PC-3 (cell line): ENCODE results near the gene SMAD3. TPM values are rescaled to one million over a fixed set of nuclear protein-coding genes. Genes with fewer than 3 reads are reported as not detected.

Source experiments
- ATAC-seq: fragments of 200-7000 bp; cut with Tn5 transposase; 2 replicates; pipeline ENCODE4 v1.9.1; 2020; ENCODE audit warnings: mild to moderate bottlenecking, moderate library complexity
- BruUV-seq: library from RNA; stranded (reverse); fragments of 400-500 nt; replicated peaks from 2 replicates; lab custom pipeline; 2021; lab: Mats Ljungman, UMichigan
- CTCF ChIA-PET: fragments of 300-600 bp; sonication (Branson Sonifier 250); formaldehyde crosslinking; loops from one replicate; lab custom pipeline; 2022; ENCODE audit warnings: antibody characterized with exemption; lab: Charles Lee
- POLR2A ChIA-PET: fragments of 300-600 bp; sonication (Branson Sonifier 250); formaldehyde crosslinking; loops from one replicate; lab custom pipeline; 2022; ENCODE audit warnings: antibody characterized with exemption; ENCODE audit not compliant: unreplicated experiment; lab: Charles Lee
- DNase-seq: peaks from one replicate; pipeline ENCODE4 v3.0.0-alpha.2; 2015
- H2AFZ ChIP-seq: fragments of 300-600 bp; sonication (generic); 2 replicates; pipeline ENCODE4 v1.6.0; 2016; ENCODE audit warnings: antibody characterized with exemption, low read length
- H3F3A ChIP-seq: fragments of 300-600 bp; sonication (generic); one replicate; pipeline ENCODE4 v1.6.0; 2017; ENCODE audit warnings: antibody characterized with exemption, low read length, control low read depth, mild to moderate bottlenecking; ENCODE audit not compliant: unreplicated experiment
- H3K27ac ChIP-seq: fragments of 300-600 bp; sonication (generic); 2 replicates; pipeline ENCODE4 v1.5.1; 2016; ENCODE audit warnings: mild to moderate bottlenecking, low read length
- H3K27me3 ChIP-seq: fragments of 300-600 bp; sonication (generic); 2 replicates; pipeline ENCODE4 v1.6.1; 2016; ENCODE audit warnings: low read length, mixed read lengths
- H3K36me3 ChIP-seq: fragments of 300-600 bp; sonication (generic); 2 replicates; pipeline ENCODE4 v1.6.1; 2016; ENCODE audit warnings: low read depth, mixed run types, low read length, mixed read lengths
- H3K4me1 ChIP-seq: fragments of 300-600 bp; sonication (generic); 2 replicates; pipeline ENCODE4 v1.5.1; 2016; ENCODE audit warnings: low read length; ENCODE audit not compliant: insufficient read depth
- H3K4me2 ChIP-seq: fragments of 300-600 bp; sonication (generic); 2 replicates; pipeline ENCODE4 v1.6.0; 2016; ENCODE audit warnings: low read length
- H3K4me3 ChIP-seq: fragments of 300-600 bp; sonication (generic); 2 replicates; pipeline ENCODE4 v1.5.1; 2016; ENCODE audit warnings: mild to moderate bottlenecking, low read length, mixed read lengths
- H3K79me2 ChIP-seq: fragments of 300-600 bp; sonication (generic); 2 replicates; pipeline ENCODE4 v1.6.1; 2017; ENCODE audit warnings: low read length, mixed read lengths
- H3K9ac ChIP-seq: fragments of 300-600 bp; sonication (generic); 2 replicates; pipeline ENCODE4 v1.6.0; 2016; ENCODE audit warnings: mild to moderate bottlenecking, low read length
- H3K9me2 ChIP-seq: fragments of 300-600 bp; sonication (generic); replicated peaks from 2 replicates; pipeline ENCODE4 v1.6.1; 2016; ENCODE audit warnings: mixed run types, low read length, mixed read lengths
- H3K9me3 ChIP-seq: fragments of 300-600 bp; sonication (generic); 2 replicates; pipeline ENCODE4 v1.6.1; 2016; ENCODE audit warnings: low read length, mixed read lengths
- H4K20me1 ChIP-seq: fragments of 300-600 bp; sonication (generic); 2 replicates; pipeline ENCODE4 v1.6.1; 2016; ENCODE audit warnings: low read length, mixed read lengths
- EZH2 ChIP-seq: fragments of 300-600 bp; sonication (generic); IDR thresholded peaks from one replicate; pipeline ENCODE4 v1.6.1; 2017; ENCODE audit warnings: antibody characterized with exemption, mild to moderate bottlenecking, low read length; ENCODE audit not compliant: unreplicated experiment
- EZH2phosphoT487 ChIP-seq: fragments of 300-600 bp; sonication (generic); IDR thresholded peaks from 2 replicates; pipeline ENCODE4 v1.6.1; 2018; ENCODE audit warnings: mild to moderate bottlenecking, antibody characterized with exemption, low read length, borderline replicate concordance
- intact Hi-C: fragments of 100-400 bp; cut with micrococcal nuclease; formaldehyde crosslinking; loops from 2 replicates; pipeline ENCODE4 v1.9.0; 2023
- total RNA-seq: library from RNA; depleted of rRNA; stranded (reverse); fragments of >200 nt; gene quantifications from 2 replicates; pipeline ENCODE4 v1.2.3, GENCODE V29; 2014
- TF ChIP-seq, protein P1 (sequence below): fragments of 300-600 bp; sonication (generic); conservative IDR thresholded peaks from 2 replicates; pipeline ENCODE4 v1.5.1; 2017; ENCODE audit warnings: antibody characterized with exemption, low read depth, mild to moderate bottlenecking, low read length

The SMAD3 gene
- total RNA-seq, 1 experiment from 2014 or later: 75.6 TPM

DNA sequence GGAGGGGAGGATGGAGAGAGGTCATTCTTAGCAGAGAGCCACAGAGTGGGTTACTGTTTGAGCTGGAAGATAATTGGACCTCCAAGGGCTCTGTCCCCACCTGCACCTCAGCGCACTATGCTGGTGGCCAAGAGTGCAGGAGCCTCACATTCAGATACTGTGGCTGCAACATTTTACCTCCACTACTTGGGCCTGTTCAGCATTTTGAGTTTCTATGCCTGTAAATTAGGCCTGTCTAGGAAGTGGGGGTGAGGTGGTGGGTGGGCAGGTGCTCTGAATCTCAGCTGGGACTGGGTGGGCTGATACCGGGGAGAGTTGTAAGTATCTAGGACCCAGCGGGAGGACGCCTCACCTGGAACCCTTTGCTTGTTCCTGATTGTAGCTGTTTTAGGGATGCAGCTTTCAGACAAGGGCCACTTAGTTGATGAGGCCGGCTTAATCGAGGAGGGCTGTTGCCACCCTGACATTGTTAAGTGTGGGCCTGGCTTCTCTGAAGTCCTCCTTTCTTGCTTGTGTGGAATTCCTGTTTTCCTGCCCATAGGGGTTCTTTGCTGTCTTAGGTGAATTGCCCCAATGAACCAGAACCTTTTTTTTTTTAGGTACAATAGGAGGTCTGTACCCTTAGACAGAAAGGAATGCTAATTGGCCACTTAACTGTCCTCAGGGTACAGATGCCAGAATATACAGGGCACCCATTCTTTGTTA lies 83.8 kb downstream of the SMAD3 start:
- peak overlapping the region; percentile 76 for H3K4me2 ChIP-seq
- no peak for ATAC-seq
- POLR2A ChIA-PET: interaction anchor here (0.5 kb wide), 1 partner anchor 25 kb away, joined by 3 read pairs; no protein-coding TSS in a partner anchor
- peaks cover 5% of the 10 kb centered on the region for H3F3A ChIP-seq
- H3K36me3 ChIP-seq: peaks cover 23% of the 10 kb centered on the region
- no peak overlapping the region for H2AFZ ChIP-seq
- peak overlapping the region; percentile 81 for H3K9ac ChIP-seq
- no peaks in the 10 kb centered on the region for H4K20me1 ChIP-seq
- peaks cover 85% of the 10 kb centered on the region for H3K79me2 ChIP-seq
- no TSS peak for BruUV-seq
- no peaks in the 10 kb centered on the region for H3K9me2 ChIP-seq
- CTCF ChIA-PET: interaction anchor here (0.6 kb wide), 1 partner anchor 22 kb away, joined by 3 read pairs; no protein-coding TSS in a partner anchor
- TF ChIP-seq, protein P1, sequence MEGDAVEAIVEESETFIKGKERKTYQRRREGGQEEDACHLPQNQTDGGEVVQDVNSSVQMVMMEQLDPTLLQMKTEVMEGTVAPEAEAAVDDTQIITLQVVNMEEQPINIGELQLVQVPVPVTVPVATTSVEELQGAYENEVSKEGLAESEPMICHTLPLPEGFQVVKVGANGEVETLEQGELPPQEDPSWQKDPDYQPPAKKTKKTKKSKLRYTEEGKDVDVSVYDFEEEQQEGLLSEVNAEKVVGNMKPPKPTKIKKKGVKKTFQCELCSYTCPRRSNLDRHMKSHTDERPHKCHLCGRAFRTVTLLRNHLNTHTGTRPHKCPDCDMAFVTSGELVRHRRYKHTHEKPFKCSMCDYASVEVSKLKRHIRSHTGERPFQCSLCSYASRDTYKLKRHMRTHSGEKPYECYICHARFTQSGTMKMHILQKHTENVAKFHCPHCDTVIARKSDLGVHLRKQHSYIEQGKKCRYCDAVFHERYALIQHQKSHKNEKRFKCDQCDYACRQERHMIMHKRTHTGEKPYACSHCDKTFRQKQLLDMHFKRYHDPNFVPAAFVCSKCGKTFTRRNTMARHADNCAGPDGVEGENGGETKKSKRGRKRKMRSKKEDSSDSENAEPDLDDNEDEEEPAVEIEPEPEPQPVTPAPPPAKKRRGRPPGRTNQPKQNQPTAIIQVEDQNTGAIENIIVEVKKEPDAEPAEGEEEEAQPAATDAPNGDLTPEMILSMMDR: no peak
- no peak for TF ChIP-seq EZH2phosphoT487
- TF ChIP-seq EZH2: no peak
- intact Hi-C loops: no loop called here
- H3K27me3 ChIP-seq: no peaks in the 10 kb centered on the region
- peaks cover 72% of the 10 kb centered on the region for H3K4me1 ChIP-seq
- peak overlapping the region; percentile 100 for H3K27ac ChIP-seq
- no peaks in the 10 kb centered on the region for H3K9me3 ChIP-seq
- DNase-seq: peak; percentile 23
- peak overlapping the region; percentile 41 for H3K4me3 ChIP-seq

DNA sequence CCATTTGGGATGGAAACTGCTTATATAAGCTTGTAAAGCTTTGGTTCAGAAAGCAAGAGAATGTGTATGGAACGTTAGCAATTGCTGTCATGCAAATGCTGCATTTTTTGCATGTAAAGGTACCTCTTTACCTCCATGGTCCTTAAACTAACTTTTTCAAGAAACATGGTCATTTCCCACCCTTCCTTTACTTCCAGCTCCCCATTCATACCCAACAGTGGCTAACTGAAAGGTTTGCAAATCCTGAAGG lies 84.3 kb downstream of the SMAD3 start:
- no peaks in the 10 kb centered on the region for H3K9me2 ChIP-seq
- H3K4me1 ChIP-seq: peaks cover 67% of the 10 kb centered on the region
- H3K27ac ChIP-seq: peak overlapping the region; percentile 100
- peaks cover 25% of the 10 kb centered on the region for H3K36me3 ChIP-seq
- DNase-seq (no peak), ATAC-seq (no peak)
- no peak overlapping the region for H2AFZ ChIP-seq
- CTCF ChIA-PET: interaction anchor here (0.6 kb wide), 1 partner anchor 22 kb away, joined by 3 read pairs; no protein-coding TSS in a partner anchor
- intact Hi-C loops: loop anchor here (1.0 kb wide), 1 partner anchor 26 kb away; no protein-coding TSS in a partner anchor
- no TSS peak for BruUV-seq
- peak overlapping the region; percentile 76 for H3K4me2 ChIP-seq
- no peak for TF ChIP-seq EZH2
- no peak for TF ChIP-seq EZH2phosphoT487
- TF ChIP-seq, protein P1: no peak
- POLR2A ChIA-PET: no interaction called here
- H3K4me3 ChIP-seq: peak overlapping the region; percentile 15; the same call in 1 of the 2 replicates
- H3F3A ChIP-seq: peaks cover 5% of the 10 kb centered on the region
- no peaks in the 10 kb centered on the region for H3K27me3 ChIP-seq
- peaks cover 85% of the 10 kb centered on the region for H3K79me2 ChIP-seq
- H3K9ac ChIP-seq: peak overlapping the region; percentile 81
- no peaks in the 10 kb centered on the region for H3K9me3 ChIP-seq
- H4K20me1 ChIP-seq: no peaks in the 10 kb centered on the region
